ENCODE results near the gene NDUFS8.

Gene NDUFS8

DNA sequence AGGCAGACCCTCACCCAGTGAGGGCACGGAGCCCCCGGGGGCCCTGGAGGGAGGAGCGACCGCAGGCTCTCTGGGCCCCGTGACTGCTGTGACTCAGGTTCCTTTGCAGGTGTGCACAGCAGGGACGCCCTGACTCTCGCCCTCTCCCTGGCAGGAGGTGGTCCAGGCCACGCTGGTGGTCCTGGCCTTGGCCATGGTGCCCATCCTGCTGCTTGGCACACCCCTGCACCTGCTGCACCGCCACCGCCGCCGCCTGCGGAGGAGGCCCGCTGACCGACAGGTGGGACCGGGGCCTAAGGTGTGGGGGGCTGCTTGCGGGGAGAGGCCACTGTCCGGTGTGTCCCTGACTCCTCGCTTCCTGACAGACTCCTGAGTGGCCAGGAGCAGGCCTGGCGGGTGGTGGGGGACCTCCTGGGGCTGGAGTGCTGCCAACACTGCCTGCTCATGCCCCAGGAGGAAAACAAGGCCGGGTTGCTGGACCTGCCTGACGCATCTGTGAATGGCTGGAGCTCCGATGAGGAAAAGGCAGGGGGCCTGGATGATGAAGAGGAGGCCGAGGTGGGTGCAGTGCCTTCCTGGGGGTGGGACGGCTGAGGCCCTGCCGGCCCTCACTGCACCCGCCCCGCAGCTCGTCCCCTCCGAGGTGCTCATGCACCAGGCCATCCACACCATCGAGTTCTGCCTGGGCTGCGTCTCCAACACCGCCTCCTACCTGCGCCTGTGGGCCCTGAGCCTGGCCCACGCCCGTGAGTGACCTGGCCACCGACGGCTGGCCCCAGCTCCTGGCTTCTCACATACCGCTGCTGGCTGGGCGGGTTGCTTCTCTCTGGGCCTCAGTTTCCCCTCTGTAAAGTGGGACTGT, 19.3 kb downstream of the NDUFS8 start:
- no peak for DNase-seq (ENCODE audit: low spot score)

DNA sequence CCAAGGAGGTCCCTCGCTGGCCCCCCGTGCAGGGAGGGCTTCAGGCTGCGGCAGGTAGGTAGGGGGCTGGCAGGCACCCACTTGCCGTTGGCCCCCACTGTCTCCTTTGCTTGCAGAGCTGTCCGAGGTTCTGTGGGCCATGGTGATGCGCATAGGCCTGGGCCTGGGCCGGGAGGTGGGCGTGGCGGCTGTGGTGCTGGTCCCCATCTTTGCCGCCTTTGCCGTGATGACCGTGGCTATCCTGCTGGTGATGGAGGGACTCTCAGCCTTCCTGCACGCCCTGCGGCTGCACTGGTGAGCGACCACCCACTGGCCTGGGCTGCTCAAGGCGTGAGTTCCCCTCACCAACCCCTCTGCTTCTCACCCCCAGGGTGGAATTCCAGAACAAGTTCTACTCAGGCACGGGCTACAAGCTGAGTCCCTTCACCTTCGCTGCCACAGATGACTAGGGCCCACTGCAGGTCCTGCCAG, 19.9 kb downstream of the NDUFS8 start:
- no peak for DNase-seq (ENCODE audit: low spot score)

DNA sequence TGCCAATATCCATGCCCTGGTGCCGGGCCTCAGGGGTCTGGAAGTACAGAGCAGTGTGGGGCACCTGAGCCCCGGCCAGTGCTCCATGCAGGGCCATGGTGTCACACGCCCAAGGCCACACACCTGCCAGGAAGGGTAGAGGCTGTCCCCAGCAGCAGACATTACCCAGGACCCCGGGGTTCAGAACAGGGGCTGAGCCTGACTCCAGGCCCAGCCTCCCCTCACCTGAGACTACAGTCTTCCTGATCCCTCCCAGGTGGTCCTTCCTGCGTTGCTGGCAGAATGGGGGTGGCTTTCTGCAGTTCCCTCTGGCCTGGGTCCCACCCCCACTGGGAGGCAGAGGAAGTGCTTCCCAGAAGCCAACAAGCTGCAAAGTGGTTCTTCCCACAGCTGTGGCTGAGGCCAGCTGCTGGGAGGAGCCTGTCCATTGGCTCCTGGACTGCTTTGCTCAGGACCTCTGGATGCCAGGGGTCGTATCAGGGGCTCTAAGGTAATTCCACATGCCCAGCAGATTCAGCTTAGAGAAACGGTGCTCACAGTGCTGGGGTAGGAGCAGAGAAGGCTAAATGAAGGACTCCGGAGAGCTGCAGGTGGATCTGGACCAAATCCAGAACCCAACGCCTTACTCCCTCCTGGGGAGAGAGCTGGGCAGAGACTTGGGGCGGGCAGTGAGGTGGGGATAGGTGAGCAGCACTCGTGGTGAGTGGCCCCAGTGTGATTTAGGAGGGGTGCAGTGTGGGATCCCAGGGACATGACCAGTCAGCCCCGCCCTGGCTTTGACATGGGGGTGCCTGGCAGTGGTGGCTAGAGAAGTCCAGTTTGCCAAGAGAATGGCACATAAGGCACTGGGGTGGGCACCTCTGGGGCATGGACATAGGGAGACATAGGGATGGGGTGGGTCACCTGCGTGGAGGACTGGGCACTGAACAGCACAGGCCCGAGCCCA, 21.0 kb downstream of the NDUFS8 start:
- DNase-seq (ENCODE audit: low spot score) = no peak

DNA sequence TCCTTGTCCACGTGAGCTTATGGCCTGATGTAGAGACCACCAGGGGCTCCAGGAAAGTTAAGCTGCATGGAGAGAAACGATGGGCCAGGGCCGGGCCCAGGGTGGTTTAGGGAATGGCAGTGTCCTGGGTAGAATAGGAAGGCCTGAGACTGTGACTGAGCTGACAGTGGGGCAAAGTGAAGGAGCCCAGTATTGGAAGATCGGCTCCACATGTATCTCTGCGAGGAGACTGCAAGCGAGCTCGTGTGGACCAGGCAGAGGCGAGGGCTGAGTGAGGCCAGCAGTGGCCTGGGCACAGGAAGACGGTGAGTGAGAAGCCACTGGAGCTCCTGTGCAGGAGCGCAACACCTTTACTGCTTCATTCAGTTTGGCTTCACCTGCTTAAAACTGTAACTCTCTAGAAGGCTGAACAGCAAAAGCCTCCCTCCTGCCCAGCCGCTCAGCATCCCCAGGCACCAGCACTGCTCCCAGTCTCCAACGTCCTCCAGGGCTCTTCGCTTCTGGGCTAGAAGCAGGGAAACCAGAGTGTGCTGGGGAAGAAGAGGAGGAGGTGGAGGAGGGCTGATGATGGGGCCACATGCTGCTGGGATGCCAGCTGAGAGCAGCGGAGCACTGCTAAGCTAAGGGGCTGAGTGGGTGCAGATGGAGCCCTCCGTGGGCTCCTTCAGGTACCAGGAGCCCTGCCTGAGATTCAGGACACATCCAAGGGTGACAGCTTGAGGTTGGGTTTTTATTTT, 21.8 kb downstream of the NDUFS8 start:
- no peak for DNase-seq (ENCODE audit: low spot score)

DNA sequence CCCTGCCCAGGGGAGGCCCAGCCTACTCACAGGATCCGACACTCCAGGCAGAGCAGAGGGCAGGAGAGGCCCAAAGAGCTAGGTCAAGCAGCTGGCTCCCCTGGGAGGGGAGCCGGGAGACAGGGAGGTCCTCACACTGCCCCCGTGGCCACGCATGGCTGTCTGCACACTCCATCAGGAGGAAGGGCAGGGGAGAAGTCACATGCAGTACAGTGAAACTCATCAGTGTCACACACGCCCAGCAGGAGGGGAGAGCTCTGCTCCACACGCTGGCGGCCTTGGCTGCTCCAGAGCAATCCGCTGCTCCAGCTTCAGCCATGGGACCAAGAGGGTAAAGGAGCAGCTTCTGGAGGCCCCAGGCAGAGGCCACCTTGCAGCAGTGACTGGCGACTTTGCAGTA, 22.6 kb downstream of the NDUFS8 start:
- DNase-seq (ENCODE audit: low spot score) = no peak

DNA sequence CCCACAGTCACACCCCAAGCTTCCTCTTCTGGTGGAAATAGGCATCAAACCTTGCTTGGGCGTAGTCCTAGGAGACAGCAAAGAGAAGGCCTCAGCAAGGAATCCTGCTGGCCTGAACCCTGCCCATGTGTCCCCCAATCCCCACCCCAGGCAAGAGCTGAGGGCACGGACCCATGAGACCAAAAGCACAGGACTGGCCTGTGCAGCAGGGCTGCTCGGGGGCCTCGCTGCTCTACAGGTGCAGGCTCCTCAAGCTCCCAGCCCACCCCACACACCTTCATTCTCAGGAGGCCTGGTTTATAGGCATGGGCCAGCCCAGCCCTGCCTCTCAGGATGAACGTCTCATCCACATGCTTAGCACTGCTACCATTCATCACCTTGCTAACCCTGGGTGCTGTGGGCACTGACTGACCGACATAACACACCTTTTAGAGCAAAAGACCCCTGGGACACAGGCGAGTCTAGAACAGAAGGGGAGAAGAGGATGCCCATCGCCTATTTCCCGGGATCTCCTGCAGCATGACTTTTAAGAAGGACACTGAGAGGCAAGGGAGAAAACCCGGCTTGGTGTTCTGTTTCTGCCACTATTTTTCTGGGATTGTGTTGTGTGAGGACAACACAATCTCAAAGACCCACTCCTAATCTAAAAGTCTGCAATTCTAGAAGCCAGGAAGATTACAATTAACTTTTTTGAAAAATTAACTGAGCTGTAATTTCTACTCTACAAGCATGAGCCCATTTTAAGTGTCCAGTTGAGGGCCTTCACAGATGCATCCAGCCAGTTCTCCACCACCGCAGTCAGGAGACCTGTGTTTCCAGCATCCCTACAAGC, 23.7 kb downstream of the NDUFS8 start:
- no peak for DNase-seq (ENCODE audit: low spot score)

DNA sequence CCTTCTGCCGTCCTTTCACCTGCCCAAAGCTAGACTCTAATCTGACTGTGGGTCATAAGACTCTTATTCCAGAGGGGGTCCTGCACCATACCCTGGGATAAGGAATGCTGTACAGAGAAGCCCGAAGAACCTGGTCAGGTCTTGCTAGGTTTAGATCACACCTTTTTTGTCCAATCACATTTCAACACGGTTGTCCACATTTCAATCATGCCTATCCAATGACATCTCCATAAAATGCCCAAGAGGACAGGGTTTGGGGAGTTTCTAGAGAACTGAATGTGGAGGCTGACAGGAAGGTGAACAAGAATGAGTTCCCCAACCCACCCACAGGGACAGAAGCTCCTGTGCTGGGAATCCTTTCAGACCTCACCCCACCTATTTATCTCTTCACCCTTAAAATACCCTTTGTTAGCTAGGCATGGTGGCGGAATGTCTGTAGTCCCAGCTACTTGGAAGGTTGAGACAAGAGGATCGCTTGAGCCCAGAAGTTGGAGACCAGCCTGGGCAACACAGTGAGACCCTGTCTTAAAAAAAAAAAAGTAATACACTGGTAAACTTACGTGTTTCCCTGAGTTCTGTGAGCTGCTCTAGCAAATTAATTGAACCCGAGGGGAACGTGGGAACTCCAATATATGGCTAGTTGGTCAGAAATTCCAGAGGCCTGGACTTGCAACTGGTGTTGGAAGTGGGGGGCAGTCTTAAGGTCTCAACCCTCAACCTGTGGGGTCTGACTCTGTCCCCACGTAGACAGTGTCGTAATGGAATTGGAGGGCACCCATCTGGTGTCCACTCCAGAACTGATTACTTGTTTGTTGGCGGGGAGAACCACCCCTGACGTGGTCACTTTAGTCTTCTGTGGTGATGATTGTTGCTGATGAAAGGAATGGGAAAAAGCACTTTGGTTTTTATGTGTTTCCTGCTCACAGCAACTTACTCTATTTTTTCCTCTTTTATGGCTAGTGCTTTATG, 26.1 kb downstream of the NDUFS8 start:
- DNase-seq (ENCODE audit: low spot score) = no peak

DNA sequence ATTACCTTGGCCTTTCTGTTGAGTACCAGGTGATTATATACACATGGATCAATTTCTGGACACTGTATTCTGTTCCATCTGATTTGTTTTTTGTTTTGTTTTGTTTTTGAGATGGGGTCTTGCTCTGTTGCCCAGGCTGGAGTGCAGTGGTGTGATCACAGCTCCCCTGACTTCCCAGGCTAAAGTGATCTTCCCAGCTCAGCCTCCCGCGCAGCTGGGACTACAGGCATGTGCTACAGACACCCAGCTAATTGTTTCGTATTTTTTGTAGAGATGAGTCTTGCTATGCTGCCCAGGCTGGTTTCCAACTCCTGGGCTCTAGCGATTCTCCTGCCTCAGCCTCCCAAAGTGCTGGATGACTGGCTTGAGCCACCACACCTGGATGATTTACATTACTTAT, 27.3 kb downstream of the NDUFS8 start:
- no peak for DNase-seq (ENCODE audit: low spot score)

DNA sequence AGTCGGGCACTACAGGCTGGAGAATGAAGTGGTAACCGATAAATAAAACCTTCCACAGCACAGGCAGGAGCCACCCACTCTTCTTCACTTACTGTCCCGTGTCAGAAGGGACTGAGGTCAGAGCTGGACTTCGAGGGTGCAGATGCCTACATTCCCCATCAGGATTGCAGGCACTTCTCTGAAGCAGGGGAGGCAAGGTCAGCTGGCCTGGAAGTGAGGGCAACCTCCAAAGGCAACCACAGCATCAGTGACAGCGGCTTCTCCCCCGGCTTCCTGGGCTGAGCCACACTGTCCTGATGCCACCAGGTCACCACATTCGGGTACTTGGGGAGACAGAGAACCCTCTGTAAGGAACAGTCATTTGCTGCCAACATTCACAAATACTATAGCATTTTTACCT, 31.0 kb downstream of the NDUFS8 start:
- DNase-seq (ENCODE audit: low spot score) = no peak

DNA sequence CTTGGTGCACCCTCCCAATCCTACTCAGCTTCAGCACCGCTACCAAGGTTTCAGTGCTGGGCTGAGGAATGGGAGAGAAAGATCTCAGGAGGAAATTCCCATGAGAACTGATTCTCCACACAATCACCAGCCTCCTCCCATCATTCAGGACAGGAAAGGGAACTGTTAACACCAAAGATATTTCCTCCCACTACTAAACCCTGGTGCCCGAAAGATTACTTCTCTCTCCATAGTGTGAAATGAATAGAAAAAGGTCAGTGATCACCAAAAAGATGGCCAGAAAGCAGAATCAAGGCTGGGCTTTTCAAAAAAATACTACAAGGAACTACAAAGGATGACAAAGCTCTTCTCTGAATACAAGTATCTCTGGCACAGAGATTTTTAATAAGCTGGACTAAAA, 34.4 kb downstream of the NDUFS8 start:
- no peak for DNase-seq (ENCODE audit: low spot score)

DNA sequence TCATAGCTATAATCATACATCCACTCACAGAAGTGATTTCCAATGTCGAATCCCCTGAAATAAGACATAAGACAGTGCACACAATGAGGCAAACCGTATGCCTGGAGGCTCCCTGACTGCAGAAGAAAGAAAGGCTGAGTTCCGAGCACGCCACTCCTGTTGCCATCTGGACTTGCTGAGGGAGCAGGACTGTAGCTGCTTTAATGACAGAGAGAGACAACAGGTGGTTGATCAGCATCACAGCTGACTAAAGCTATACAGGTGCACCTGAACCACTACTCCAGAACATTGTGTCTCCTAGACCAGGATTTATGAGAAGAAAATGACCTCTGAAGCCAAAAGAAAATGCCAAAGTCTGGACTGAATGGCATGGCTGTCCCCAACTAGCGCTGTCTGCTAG, 35.4 kb downstream of the NDUFS8 start:
- no peak for DNase-seq (ENCODE audit: low spot score)

DNA sequence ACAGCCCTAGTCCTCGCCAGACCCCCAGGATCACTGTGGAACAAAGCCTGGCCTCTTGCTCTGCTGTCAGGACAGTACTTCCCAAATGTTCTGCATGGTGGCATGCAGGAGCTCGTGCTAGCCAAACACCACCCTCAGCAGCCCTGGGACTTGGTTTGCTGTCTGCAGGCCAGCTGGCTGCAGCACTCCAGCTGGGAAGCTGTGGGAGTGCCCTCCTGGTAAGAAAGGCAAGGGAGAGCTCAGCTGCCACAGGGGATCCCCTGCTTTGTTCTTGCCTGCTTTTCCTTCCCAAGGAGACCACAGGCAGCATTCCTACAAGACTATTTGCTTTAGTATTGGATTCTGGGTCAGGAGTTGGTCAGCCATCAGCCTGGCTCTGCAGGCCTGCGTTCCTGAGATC, 36.3 kb downstream of the NDUFS8 start:
- DNase-seq (ENCODE audit: low spot score) = peak; percentile 58

DNA sequence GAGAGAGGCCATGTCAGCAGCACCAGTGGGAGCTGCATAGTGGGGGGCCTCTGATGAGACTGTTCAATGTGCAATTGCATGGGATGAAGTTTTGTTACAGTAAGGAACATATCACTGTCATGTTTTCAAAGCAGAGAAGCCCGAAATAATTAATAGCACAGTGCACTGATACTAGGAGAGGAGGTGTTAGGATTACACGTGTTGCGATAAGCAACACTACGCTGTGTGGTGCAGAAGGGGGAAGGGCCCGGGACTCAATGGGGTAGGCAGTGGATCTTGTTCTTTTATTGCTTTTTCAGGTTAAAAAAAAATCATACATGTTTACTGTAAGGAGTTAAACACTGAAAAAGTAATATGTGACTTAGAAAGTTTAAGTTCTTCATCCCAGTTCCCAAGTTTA, 37.5 kb downstream of the NDUFS8 start:
- no peak for DNase-seq (ENCODE audit: low spot score)

DNA sequence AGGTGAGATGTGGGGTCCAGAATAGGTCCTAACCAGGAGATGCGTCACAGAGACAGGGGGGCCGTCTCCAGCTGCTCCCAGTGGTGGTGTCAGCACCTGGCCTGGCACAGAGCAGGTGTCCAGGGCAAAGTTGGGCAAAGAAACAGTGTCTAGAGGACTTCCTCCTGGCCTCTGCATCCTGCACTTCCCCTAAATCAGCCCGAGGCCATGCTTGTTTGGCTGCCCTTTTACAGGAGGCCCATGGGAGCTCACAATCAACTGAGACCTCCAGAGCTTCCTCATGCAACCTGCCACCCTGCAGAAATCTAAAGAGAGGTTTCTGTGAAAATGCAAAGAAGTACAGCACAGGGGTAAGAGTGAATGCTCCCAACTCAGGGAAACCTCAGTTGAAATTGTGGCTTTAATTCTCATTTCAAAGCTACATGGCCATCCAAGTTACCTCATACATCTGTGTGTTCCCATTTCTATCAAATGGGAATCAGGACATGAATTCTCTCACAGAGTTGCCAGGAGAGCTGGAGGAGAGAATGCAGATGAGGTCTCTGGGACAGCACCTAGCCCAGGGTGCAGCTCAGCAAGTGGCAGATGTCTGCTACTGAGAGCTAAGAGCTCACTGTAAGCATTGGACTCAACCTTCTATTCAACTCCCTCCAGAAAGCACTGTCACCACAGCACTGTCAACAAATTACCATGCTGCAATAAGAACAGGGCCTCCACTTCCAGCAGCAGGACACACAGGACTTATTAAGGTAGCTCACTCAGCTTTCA, 41.0 kb downstream of the NDUFS8 start:
- no peak for DNase-seq (ENCODE audit: low spot score)

DNA sequence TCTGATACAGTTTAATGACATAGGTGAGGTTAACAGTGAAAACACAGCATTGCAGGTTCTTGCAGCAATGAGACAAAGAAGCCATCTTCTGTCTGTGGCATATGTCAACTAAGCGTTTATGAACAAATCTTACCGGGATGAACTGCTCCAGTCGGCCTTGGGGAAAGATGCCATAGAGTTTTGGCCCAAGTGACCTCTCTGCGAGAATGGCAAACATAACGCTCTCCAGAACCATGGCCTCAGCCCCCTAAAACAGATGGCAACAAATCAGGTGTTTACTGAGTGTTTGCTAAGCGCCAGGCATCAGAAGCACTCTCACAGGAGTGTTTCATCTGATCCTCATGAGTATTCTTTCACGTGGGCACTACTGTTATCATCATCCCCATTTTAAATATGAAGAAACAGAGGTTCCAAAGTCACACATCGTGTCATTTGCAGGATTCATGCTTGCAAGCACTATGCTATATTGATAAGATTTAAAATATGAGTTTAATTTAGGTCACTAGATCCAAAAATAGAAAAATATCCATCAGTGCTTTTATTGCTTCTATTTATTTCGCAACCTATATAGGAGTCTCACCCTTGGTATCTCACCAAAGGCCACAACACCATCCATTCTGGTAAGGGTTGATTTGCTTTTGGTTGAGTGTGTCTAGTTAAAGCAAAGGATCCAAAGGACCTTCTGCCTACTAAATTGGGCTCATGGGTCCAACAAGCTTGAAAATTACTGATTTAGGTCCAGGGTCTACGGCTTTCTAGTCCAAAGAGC, 44.3 kb downstream of the NDUFS8 start:
- DNase-seq (ENCODE audit: low spot score) = no peak

DNA sequence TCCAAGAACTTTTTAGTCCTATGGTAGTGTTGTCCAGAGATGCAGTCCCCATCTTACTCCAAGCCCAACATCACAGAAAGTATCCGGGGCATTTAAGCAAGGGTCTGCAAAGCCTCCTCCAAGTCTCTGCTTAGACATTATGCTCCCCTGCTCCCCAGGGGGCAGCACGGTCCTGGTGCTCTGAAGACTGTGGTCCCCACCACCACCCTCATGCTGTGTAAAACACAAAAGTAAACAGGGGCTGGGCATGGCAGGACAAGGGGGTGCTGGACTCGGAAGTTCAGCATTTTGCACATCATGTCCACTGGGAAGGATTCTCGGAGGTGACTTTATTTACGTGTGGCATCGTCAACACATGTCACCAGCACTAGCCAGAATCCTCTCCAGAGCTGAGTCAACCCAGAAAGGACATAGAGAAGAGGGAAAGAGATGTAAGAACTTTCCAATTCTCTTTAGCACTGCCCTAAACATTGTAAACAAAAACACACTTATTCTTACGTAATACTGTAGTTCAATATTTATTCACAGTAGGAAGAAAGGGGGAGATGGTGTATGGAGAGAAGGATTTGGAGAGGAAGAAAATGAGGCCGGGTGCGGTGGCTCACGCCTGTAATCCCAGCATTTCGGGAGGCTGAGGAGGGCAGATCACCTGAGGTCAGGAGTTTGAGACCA, 46.0 kb downstream of the NDUFS8 start:
- no peak for DNase-seq (ENCODE audit: low spot score)

DNA sequence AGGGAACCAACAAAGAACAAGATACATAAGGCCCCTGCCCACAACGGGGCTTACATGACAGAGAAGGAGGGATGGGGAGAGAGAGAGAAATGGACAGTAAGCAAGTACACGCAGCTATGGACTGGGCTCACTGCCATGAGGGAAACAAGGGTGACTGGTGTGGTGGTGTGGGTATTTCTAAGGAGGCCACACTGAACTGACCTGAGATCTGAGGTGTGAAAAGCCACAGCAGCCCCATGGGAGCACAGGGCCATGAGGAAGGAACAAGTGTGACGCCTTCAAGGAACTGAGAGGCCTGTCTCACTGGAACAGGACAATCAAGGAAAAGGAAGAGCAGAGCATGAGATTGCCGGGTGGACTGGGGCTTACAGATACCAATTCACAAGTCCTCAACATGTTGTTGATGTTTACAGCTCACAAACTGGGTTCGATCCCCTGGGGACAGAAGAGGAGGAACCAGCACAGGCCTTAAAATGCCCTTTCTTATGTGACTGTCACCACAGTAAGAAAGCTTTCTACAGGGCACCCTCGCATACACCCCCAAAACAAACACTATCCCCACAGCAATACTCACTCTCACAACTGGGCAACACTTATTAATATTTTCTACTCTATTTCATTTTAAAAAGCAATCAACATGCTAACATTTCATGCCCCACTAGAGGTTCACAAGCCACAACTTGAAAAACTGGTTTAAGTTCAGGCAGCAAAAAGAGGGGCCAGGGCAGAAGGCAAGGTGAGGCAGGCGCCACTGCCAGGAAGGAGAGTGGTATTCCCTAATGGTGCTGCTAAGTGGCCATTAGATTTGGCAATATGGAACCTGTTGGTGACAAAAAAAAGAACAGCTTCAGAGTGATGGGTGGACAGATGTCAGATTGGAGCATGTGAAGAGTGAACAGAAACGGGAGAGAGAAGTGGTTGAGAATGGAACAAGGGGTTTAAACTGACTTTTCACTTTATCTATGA, 47.4 kb downstream of the NDUFS8 start:
- no peak for DNase-seq (ENCODE audit: low spot score)
